Ovary (tissue), 3 donors: ENCODE results near the gene WHRN.

Experiments used
- CTCF ChIP-seq, 3 donors: fragments of 450-650 bp in 2 of 3; fragments of 200-600 bp in 1 of 3; IDR thresholded peaks; one replicate each; pipeline versions ENCODE4 v1.5.1 to v1.8.0; 2016 to 2022; ENCODE audit warnings: antibody characterized with exemption in 3 of 3, mild to moderate bottlenecking in 1 of 3
- EP300 ChIP-seq: sonication (generic); formaldehyde crosslinking; IDR thresholded peaks from one replicate; pipeline ENCODE4 v1.6.1; 2017; ENCODE audit warnings: antibody characterized with exemption
- POLR2A ChIP-seq: fragments of 450-650 bp; IDR thresholded peaks from one replicate; pipeline ENCODE4 v1.6.1; 2017; ENCODE audit warnings: antibody characterized with exemption, mild to moderate bottlenecking, moderate library complexity
- donor health status: DM: no; HTN: no; CAD: no.

- TF ChIP-seq CTCF (IDR thresholded peaks at IDR 0.05) (no peak), POLR2A (no peak), EP300 (no peak)
Measured at GRCh38 chr9:114493521-114494184, 11.6 kb downstream of the WHRN start.
